GM12892 (cell line): Measurements from ENCODE around the gene RFTN1.

ENCODE experiments used
- POLR2A ChIP-seq: IDR thresholded peaks from 2 replicates; pipeline ENCODE4 v1.6.1; 2011; ENCODE audit warnings: low read depth, low read length, control low read depth
- POLR2AphosphoS5 ChIP-seq: IDR thresholded peaks from 2 replicates; pipeline ENCODE4 v1.6.1; 2011; ENCODE audit warnings: low read depth, low read length, control low read depth
- TAF1 ChIP-seq: IDR thresholded peaks from 2 replicates; pipeline ENCODE4 v1.6.1; 2011; ENCODE audit warnings: low read depth, mild to moderate bottlenecking, control low read depth, low read length, borderline replicate concordance

- TF ChIP-seq POLR2A, result no peak
- TF ChIP-seq TAF1, result no peak
- peak; percentile 69 for TF ChIP-seq POLR2AphosphoS5
Observed at GRCh38 chr3:16302082-16302631, 211.3 kb downstream of the RFTN1 start.
